ENCODE results near the gene PRC1. TPM values are rescaled to one million over a fixed set of nuclear protein-coding genes. Genes with fewer than 3 reads are reported as not detected.

The PRC1 gene
- total and polyA plus RNA-seq, 2 of the 13 experiments (the other 11 are each of a cell fraction or from before 2014, with no cell fraction given), result 137 to 162 TPM

GRCh38 chr15:90988296-90988695 lies 6.0 kb downstream of the PRC1 start (continued):
- no peak for TF ChIP-seq ZBTB46 (CRISPR knock-in tag; IDR thresholded peaks at IDR 0.05; ENCODE audit: borderline replicate concordance)
- TF ChIP-seq FOXM1 (CRISPR knock-in tag; IDR thresholded peaks at IDR 0.05), result no peak
- TF ChIP-seq ZNF616 (CRISPR knock-in tag; IDR thresholded peaks at IDR 0.05; ENCODE audit: low read depth), result no peak
- TF ChIP-seq, protein P1, sequence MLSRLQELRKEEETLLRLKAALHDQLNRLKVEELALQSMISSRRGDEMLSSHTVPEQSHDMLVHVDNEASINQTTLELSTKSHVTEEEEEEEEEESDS (CRISPR knock-in tag; IDR thresholded peaks at IDR 0.05; ENCODE audit: borderline replicate concordance), result no peak

DNA sequence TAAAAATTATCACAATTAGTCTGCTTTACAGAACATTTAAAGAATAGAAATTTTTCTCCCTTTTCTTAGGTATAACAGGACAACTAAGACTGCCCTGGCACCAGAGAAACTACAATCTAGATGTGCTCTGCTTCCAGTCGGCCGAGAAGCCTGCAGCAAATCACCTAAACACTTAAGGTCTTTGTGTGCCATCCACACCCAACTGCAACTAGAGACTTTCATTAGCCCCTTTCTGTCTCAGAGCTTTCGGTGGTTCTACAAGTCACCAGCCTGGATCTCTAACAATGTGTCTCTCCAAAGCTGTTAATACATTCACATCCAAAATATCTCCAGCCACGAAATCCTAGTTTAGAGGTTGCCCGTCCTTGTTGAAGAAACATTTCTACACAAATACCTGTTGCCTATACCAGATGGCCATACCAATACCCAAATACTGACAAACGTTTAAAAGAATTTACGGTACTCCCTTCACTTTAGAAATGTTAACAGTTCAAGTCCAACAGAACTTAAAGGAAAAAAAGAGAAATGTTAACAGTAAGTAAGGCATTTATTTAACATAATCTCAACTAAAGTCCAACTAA lies 6.7 kb downstream of the PRC1 start:
- Histone ChIP-seq H3K27me3 (ENCODE audit: control insufficient read depth in 1 of 2, insufficient read depth in 2 of 2, low read length in 2 of 2) (no peaks in the 10 kb centered on the region), H3K9ac (ENCODE audit: insufficient read depth, low read depth, low read length) (no peak overlapping the region), H3K9me3 (ENCODE audit: low read length) (no peaks in the 10 kb centered on the region), H3K27ac (ENCODE audit: extremely low read length, insufficient read depth, low read length) (no peak overlapping the region), H3K4me1 (ENCODE audit: insufficient read depth, low read length) (peaks cover 33% of the 10 kb centered on the region), H3K79me2 (ENCODE audit: insufficient read depth, low read length) (peaks cover 77% of the 10 kb centered on the region), H3K4me3 (replicated peaks in 1 of 3; ENCODE audit: insufficient read depth in 1 of 3, low read depth in 2 of 3, low read length in 3 of 3) (no peak overlapping the region), H4K20me1 (ENCODE audit: insufficient read depth, low read length) (peaks cover 7% of the 10 kb centered on the region), H2AFZ (ENCODE audit: low read length) (no peak overlapping the region), H3K36me3 (replicated peaks in 1 of 2; ENCODE audit: control insufficient read depth in 1 of 2, insufficient read depth in 2 of 2, low read length in 2 of 2) (peaks cover 3 to 26% of the 10 kb centered on the region in 2 experiments; a peak in 3 of 5 replicates), H3K4me2 (ENCODE audit: low read depth, low read length) (no peak overlapping the region)
- TF ChIP-seq ZNF253 (CRISPR knock-in tag; IDR thresholded peaks at IDR 0.05; ENCODE audit: borderline replicate concordance), result no peak
- no peak for TF ChIP-seq DBP (CRISPR knock-in tag; IDR thresholded peaks at IDR 0.05; ENCODE audit: not compliant biosample characterization)
- no peak for TF ChIP-seq ZNF577 (CRISPR knock-in tag; IDR thresholded peaks at IDR 0.05; ENCODE audit: borderline replicate concordance, low read depth)
- TF ChIP-seq JDP2 (CRISPR knock-in tag; IDR thresholded peaks at IDR 0.05; ENCODE audit: borderline replicate concordance), result no peak
- CTCF ChIA-PET (ENCODE audit: low intra/inter-chr PET ratio, low total read pairs), result no interaction called here
- FAIRE-seq, result no peak
- intact Hi-C loops (cut with micrococcal nuclease; ENCODE audit: unreplicated experiment) (no loop called here), in situ Hi-C loops (cut with HindIII; ENCODE audit: extremely low pct_ligation_motif_present, low pct_unique_long_range_greater_than_20kb) (no loop called here)
- POLR2A ChIA-PET, result interaction anchor here (0.8 kb wide), 1 partner anchor 58 kb away, joined by 3 read pairs; no protein-coding TSS in a partner anchor
- DNase-seq (ENCODE audit: low spot score), result no peak
- BruUV-seq (replicated peaks), result no TSS peak
- 88% methylated on average over 7 of the region's 7 CpGs for WGBS (ENCODE audit: low lambda C conversion rate)
- ATAC-seq, result no peak

Data from HepG2 (cell line).